ENCODE results near the gene MAP6D1.

- TF ChIP-seq CTCF (IDR thresholded peaks at IDR 0.05) (no peak), EP300 (IDR thresholded peaks at IDR 0.05) (no peak), POLR2A (IDR thresholded peaks at IDR 0.05) (no peak)
These were observed 11.1 kb downstream of the MAP6D1 start for GRCh38 chr3:183814240-183814639.
